Sigmoid colon (tissue), 4 donors: Measurements from ENCODE around the gene CHTF18.

ENCODE experiments used
- EP300 ChIP-seq, 4 donors: sonication (generic); formaldehyde crosslinking; IDR thresholded peaks; one replicate each; pipeline ENCODE4 v1.6.1; 2017; ENCODE audit warnings: antibody characterized with exemption in 4 of 4
- POLR2AphosphoS5 ChIP-seq, 4 donors: sonication (generic); formaldehyde crosslinking; IDR thresholded peaks; one replicate each; pipeline ENCODE4 v1.6.1; 2017; ENCODE audit warnings: antibody characterized with exemption in 4 of 4
- TF ChIP-seq, protein P1 (sequence below), 4 experiments: fragments of 450-650 bp in 3 of 4; fragments of 200-600 bp in 1 of 4; IDR thresholded peaks; one replicate each; pipeline ENCODE4 v1.5.1; 2016 to 2019; ENCODE audit warnings: antibody characterized with exemption in 4 of 4, mild to moderate bottlenecking in 3 of 4, moderate library complexity in 2 of 4

DNA sequence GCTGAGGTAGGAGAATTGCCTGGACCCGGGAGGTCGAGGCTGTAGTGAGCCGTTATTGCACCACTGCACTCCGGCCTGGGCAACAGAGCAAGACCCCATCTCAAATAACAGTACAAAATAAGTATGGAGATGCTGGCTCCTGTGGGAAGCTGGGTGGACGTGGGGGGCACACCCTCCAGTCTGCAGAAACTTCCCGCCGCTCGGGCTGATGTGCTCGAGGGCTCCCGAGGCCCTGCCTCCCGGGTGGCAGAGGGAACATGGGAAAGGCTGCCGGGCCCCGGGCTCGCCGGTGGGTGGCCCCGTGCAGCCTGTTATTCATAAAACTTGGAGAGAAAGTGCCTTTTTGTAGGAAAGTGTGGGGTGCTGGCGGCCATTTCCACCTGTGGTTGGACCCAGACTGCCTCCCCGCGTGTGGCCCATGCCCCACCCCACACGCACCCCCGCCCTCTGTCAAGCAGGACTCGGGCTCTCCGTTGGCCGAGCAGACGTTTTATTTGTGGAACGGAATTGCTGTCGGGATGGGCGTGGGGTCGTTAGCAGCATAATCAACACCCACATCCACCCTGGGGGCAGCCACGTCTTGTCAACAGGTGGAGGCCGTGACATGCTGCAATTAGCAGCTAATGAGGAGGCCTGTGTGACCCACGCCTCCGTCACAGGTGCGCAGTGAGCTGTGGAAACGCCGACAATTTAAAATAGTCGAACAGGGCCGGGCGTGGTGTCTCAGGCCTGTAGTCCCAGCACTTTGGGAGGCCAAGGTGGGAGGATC is 40.3 kb upstream of the CHTF18 start:
- TF ChIP-seq EP300 (IDR thresholded peaks at IDR 0.05) (no peak), POLR2AphosphoS5 (IDR thresholded peaks at IDR 0.05) (no peak)
- TF ChIP-seq, protein P1, sequence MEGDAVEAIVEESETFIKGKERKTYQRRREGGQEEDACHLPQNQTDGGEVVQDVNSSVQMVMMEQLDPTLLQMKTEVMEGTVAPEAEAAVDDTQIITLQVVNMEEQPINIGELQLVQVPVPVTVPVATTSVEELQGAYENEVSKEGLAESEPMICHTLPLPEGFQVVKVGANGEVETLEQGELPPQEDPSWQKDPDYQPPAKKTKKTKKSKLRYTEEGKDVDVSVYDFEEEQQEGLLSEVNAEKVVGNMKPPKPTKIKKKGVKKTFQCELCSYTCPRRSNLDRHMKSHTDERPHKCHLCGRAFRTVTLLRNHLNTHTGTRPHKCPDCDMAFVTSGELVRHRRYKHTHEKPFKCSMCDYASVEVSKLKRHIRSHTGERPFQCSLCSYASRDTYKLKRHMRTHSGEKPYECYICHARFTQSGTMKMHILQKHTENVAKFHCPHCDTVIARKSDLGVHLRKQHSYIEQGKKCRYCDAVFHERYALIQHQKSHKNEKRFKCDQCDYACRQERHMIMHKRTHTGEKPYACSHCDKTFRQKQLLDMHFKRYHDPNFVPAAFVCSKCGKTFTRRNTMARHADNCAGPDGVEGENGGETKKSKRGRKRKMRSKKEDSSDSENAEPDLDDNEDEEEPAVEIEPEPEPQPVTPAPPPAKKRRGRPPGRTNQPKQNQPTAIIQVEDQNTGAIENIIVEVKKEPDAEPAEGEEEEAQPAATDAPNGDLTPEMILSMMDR (IDR thresholded peaks at IDR 0.05), result no peak
